Type B pancreatic cell (in vitro differentiated cells): ENCODE measurements around the gene FMO5. TPM values are rescaled to one million over a fixed set of nuclear protein-coding genes. Genes with fewer than 3 reads are reported as not detected.

Source experiments
- DNase-seq: peaks from one replicate; pipeline ENCODE4 v3.0.0; 2021; ENCODE audit warnings: mixed read lengths; ENCODE audit not compliant: unreplicated experiment; ENCODE audit errors: extremely low spot score
- H3K27ac Mint-ChIP-seq: 2 replicates; pipeline ENCODE4 v1.8.0; 2021; ENCODE audit warnings: mild to moderate bottlenecking, mixed read lengths
- H3K27me3 Mint-ChIP-seq: 2 replicates; pipeline ENCODE4 v1.8.0; 2021; ENCODE audit warnings: mixed read lengths
- H3K36me3 Mint-ChIP-seq: 2 replicates; pipeline ENCODE4 v1.8.0; 2021; ENCODE audit warnings: mixed read lengths
- H3K4me1 Mint-ChIP-seq: one replicate; pipeline ENCODE4 v1.8.0; 2021; ENCODE audit warnings: mixed read lengths; ENCODE audit not compliant: unreplicated experiment
- H3K4me3 Mint-ChIP-seq: 2 replicates; pipeline ENCODE4 v1.8.0; 2021; ENCODE audit warnings: mild to moderate bottlenecking, mixed read lengths
- H3K9me3 Mint-ChIP-seq: 2 replicates; pipeline ENCODE4 v1.8.0; 2021; ENCODE audit warnings: mixed read lengths
- total RNA-seq: library from RNA; stranded (reverse); gene quantifications from 2 replicates; pipeline ENCODE4 v1.2.1, GENCODE V29; 2021; ENCODE audit warnings: low replicate concordance
- TF ChIP-seq, protein P1 (sequence below): fragments of 200-600 bp; sonication (generic); conservative IDR thresholded peaks from 2 replicates; pipeline ENCODE4 v1.5.0; 2021; ENCODE audit warnings: antibody characterized with exemption, mild to moderate bottlenecking

The FMO5 gene
- total RNA-seq, 1 donor from 2014 or later: 2.4 TPM

DNA sequence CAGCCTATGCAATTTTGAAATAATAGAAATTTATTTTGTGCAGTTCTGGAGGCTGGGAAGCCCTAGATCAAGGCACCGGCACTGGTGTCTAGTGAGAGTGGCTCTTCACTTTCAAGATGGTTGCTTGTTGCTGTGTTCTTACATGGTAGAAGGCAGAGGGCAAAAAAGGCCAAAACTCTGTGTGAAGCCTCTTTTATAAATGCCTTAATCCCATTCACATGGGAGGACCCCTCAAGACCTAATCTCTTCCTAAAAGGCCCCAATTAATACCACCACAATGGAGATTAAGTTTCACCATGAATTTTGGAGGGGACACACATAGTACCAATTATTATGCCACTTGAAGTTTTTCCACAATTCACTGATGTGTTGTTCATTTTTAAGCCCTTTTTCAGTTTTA lies 73.9 kb downstream of the FMO5 start:
- DNase-seq: no peak
- TF ChIP-seq, protein P1, sequence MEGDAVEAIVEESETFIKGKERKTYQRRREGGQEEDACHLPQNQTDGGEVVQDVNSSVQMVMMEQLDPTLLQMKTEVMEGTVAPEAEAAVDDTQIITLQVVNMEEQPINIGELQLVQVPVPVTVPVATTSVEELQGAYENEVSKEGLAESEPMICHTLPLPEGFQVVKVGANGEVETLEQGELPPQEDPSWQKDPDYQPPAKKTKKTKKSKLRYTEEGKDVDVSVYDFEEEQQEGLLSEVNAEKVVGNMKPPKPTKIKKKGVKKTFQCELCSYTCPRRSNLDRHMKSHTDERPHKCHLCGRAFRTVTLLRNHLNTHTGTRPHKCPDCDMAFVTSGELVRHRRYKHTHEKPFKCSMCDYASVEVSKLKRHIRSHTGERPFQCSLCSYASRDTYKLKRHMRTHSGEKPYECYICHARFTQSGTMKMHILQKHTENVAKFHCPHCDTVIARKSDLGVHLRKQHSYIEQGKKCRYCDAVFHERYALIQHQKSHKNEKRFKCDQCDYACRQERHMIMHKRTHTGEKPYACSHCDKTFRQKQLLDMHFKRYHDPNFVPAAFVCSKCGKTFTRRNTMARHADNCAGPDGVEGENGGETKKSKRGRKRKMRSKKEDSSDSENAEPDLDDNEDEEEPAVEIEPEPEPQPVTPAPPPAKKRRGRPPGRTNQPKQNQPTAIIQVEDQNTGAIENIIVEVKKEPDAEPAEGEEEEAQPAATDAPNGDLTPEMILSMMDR: no peak
- H3K4me1 Mint-ChIP-seq: no peaks in the 10 kb centered on the region
- no peaks in the 10 kb centered on the region for H3K9me3 Mint-ChIP-seq
- no peaks in the 10 kb centered on the region for H3K27me3 Mint-ChIP-seq
- no peak overlapping the region for H3K27ac Mint-ChIP-seq
- no peaks in the 10 kb centered on the region for H3K36me3 Mint-ChIP-seq
- H3K4me3 Mint-ChIP-seq: no peak overlapping the region

DNA sequence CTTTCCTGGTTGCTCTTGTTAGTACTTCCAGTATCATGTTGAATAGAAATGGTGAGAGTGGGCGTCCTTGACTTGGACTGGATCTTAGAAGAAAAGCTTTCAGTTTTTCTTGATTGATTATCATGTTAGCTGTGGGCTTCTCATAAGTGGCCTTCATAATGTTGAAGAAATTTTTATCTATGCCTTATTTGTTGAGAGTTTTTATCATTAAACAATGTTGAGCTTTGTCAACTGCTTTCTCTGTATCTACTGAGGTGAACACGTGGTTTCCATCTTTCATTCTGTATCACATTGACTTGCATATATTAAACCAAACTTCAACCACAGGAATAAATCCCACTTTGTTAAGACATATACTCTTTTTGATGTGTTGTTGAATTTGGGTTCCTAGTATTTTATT lies 82.3 kb downstream of the FMO5 start:
- Mint-ChIP-seq H3K4me3 (no peak overlapping the region), H3K36me3 (no peaks in the 10 kb centered on the region), H3K9me3 (no peaks in the 10 kb centered on the region), H3K27ac (no peak overlapping the region), H3K27me3 (peaks cover 5% of the 10 kb centered on the region), H3K4me1 (no peaks in the 10 kb centered on the region)
- no peak for DNase-seq
- TF ChIP-seq, protein P1: no peak

Other genes with a start within 250 kb of the FMO5 start
- gene PRKAB2, start 52.9 kb downstream of the FMO5 start, total RNA-seq: 16.9 and 23.1 TPM in 2 replicates
- gene CHD1L, start 17.3 kb upstream of the FMO5 start, total RNA-seq: 36.8 and 67.1 TPM in 2 replicates